Measurements from ENCODE around the gene GRIA1.

GRCh38 chr5:153783362-153783658, 292.8 kb downstream of the GRIA1 start:
- TF ChIP-seq CTCF (IDR thresholded peaks at IDR 0.05; ENCODE audit: low read depth, low read length), result no peak
- TF ChIP-seq EZH2phosphoT487 (IDR thresholded peaks at IDR 0.05; ENCODE audit: low read depth), result no peak
